Measurements from ENCODE around the gene LAMA3. TPM values are rescaled to one million over a fixed set of nuclear protein-coding genes. Genes with fewer than 3 reads are reported as not detected.

Gene LAMA3
- polyA plus RNA-seq, 1 of the 3 experiments (the other 2 are of a cell fraction): 3.5 TPM

DNA sequence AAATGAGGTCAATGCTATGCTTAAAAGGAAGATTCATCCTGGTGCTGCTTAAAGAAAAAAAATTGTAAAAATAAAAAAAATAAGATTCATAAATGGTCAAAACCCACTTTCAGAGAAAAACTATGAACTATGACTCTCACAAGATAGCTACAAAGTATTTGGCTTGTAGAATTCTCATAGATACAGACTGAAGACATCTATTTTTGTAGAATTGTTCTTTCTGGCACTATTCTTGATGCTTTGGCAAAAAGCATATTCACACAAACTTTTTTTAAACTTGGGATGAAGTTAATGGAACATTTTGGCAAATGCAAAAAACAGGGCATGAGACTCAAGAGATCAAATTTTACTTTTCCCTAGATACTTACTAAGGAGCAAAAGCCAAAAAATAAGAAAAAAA is 14.0 kb upstream of the LAMA3 start:
- Histone ChIP-seq H3K79me2 (ENCODE audit: insufficient read depth) (no peaks in the 10 kb centered on the region), H3K9me2 (no peaks in the 10 kb centered on the region), H3K4me3 (ENCODE audit: low read depth in 2 of 2, low read length in 1 of 2) (no peak overlapping the region), H3K27ac (ENCODE audit: low read depth in 2 of 2, low read length in 1 of 2) (no peak overlapping the region), H3K4me2 (no peak overlapping the region), H3K9me3 (no peaks in the 10 kb centered on the region), H3K27me3 (ENCODE audit: insufficient read depth) (no peaks in the 10 kb centered on the region), H3K9ac (no peak overlapping the region), H3K4me1 (ENCODE audit: control insufficient read depth in 1 of 2, insufficient read depth in 2 of 2, low read depth in 1 of 2, low read length in 1 of 2) (no peaks in the 10 kb centered on the region; a peak in 1 of 4 replicates), H2AFZ (ENCODE audit: low read depth) (no peak overlapping the region), H3F3A (replicated peaks; ENCODE audit: insufficient read depth) (no peaks in the 10 kb centered on the region), H4K20me1 (ENCODE audit: insufficient read depth) (no peaks in the 10 kb centered on the region), H3K36me3 (replicated peaks in 1 of 2; ENCODE audit: control insufficient read depth in 1 of 2, insufficient read depth in 2 of 2, low read length in 1 of 2) (no peaks in the 10 kb centered on the region)
- TF ChIP-seq FOXJ3 (CRISPR knock-in tag; IDR thresholded peaks at IDR 0.05): no peak
- no peak for TF ChIP-seq GABPA (IDR thresholded peaks at IDR 0.05; ENCODE audit: low read depth)
- TF ChIP-seq YY1 (IDR thresholded peaks at IDR 0.05; ENCODE audit: low read depth): no peak
- TF ChIP-seq GATA2 (CRISPR knock-in tag; IDR thresholded peaks at IDR 0.05): no peak
- no peak for TF ChIP-seq SIN3A (IDR thresholded peaks at IDR 0.05; ENCODE audit: borderline replicate concordance, low read depth, low read length)
- no peak for TF ChIP-seq RFX5 (IDR thresholded peaks at IDR 0.05; ENCODE audit: low read length)
- no peak for TF ChIP-seq RCOR1 (IDR thresholded peaks at IDR 0.05; ENCODE audit: low read length)
- no peak for TF ChIP-seq TCF12 (IDR thresholded peaks at IDR 0.05)
- TF ChIP-seq, protein P1, sequence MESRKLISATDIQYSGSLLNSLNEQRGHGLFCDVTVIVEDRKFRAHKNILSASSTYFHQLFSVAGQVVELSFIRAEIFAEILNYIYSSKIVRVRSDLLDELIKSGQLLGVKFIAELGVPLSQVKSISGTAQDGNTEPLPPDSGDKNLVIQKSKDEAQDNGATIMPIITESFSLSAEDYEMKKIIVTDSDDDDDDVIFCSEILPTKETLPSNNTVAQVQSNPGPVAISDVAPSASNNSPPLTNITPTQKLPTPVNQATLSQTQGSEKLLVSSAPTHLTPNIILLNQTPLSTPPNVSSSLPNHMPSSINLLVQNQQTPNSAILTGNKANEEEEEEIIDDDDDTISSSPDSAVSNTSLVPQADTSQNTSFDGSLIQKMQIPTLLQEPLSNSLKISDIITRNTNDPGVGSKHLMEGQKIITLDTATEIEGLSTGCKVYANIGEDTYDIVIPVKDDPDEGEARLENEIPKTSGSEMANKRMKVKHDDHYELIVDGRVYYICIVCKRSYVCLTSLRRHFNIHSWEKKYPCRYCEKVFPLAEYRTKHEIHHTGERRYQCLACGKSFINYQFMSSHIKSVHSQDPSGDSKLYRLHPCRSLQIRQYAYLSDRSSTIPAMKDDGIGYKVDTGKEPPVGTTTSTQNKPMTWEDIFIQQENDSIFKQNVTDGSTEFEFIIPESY (IDR thresholded peaks at IDR 0.05; ENCODE audit: borderline replicate concordance, low read depth): no peak
- TF ChIP-seq, protein P2, sequence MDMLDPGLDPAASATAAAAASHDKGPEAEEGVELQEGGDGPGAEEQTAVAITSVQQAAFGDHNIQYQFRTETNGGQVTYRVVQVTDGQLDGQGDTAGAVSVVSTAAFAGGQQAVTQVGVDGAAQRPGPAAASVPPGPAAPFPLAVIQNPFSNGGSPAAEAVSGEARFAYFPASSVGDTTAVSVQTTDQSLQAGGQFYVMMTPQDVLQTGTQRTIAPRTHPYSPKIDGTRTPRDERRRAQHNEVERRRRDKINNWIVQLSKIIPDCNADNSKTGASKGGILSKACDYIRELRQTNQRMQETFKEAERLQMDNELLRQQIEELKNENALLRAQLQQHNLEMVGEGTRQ (IDR thresholded peaks at IDR 0.05; ENCODE audit: borderline replicate concordance, low read depth, low read length): no peak
- TF ChIP-seq SMC3 (IDR thresholded peaks at IDR 0.05; ENCODE audit: low read depth, low read length): no peak
- TF ChIP-seq POLR2AphosphoS5 (IDR thresholded peaks at IDR 0.05; ENCODE audit: low read depth, low read length): no peak
- TF ChIP-seq, protein P3, sequence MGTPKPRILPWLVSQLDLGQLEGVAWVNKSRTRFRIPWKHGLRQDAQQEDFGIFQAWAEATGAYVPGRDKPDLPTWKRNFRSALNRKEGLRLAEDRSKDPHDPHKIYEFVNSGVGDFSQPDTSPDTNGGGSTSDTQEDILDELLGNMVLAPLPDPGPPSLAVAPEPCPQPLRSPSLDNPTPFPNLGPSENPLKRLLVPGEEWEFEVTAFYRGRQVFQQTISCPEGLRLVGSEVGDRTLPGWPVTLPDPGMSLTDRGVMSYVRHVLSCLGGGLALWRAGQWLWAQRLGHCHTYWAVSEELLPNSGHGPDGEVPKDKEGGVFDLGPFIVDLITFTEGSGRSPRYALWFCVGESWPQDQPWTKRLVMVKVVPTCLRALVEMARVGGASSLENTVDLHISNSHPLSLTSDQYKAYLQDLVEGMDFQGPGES (IDR thresholded peaks at IDR 0.05; ENCODE audit: low read depth, low read length): no peak
- no peak for TF ChIP-seq USF1 (IDR thresholded peaks at IDR 0.05; ENCODE audit: borderline replicate concordance, low read depth)
- POLR2A ChIA-PET: no interaction called here
- CTCF ChIA-PET: interaction anchor here (0.8 to 1.3 kb wide), 5 partner anchors 9 to 110 kb away, joined by 3 to 5 read pairs (median 3); no protein-coding TSS in a partner anchor
- no peak for DNase-seq

All from SK-N-SH (cell line).